AG20443 (cell line): ENCODE measurements around the gene IFI27L1.

Source experiments
- DNase-seq: peaks from one replicate; pipeline ENCODE4 v3.0.0; 2012; ENCODE audit warnings: low spot score, mixed read lengths

Gene IFI27L1

GRCh38 chr14:94114589-94115057, 33.5 kb downstream of the IFI27L1 start:
- no peak for DNase-seq

GRCh38 chr14:94115058-94115591, 34.0 kb downstream of the IFI27L1 start:
- peak; percentile 31 for DNase-seq

GRCh38 chr14:94115631-94116030, 34.5 kb downstream of the IFI27L1 start:
- no peak for DNase-seq

- no peak for DNase-seq
These were observed 35.6 kb downstream of the IFI27L1 start for GRCh38 chr14:94116701-94117100.

- DNase-seq, result no peak
These were observed 36.7 kb downstream of the IFI27L1 start for GRCh38 chr14:94117856-94118255.

- DNase-seq, result no peak
These were observed 38.0 kb downstream of the IFI27L1 start for GRCh38 chr14:94119071-94119470.

GRCh38 chr14:94120667-94121340, 39.7 kb downstream of the IFI27L1 start:
- peak; percentile 51 for DNase-seq

- DNase-seq, result no peak
These were observed 40.4 kb downstream of the IFI27L1 start for GRCh38 chr14:94121485-94121884.

GRCh38 chr14:94122438-94122837, 41.3 kb downstream of the IFI27L1 start:
- no peak for DNase-seq

- DNase-seq, result no peak
These were observed 42.2 kb downstream of the IFI27L1 start for GRCh38 chr14:94123296-94123695.

GRCh38 chr14:94123868-94124267, 42.8 kb downstream of the IFI27L1 start:
- DNase-seq, result no peak

GRCh38 chr14:94124582-94125377, 43.7 kb downstream of the IFI27L1 start:
- no peak for DNase-seq

GRCh38 chr14:94125659-94126418, 44.7 kb downstream of the IFI27L1 start:
- DNase-seq, result no peak

GRCh38 chr14:94126419-94126677, 45.2 kb downstream of the IFI27L1 start:
- no peak for DNase-seq

GRCh38 chr14:94126800-94127199, 45.7 kb downstream of the IFI27L1 start:
- no peak for DNase-seq

- DNase-seq, result no peak
These were observed 46.2 kb downstream of the IFI27L1 start for GRCh38 chr14:94127330-94127729.

GRCh38 chr14:94128216-94128839, 47.2 kb downstream of the IFI27L1 start:
- no peak for DNase-seq

GRCh38 chr14:94129111-94129757, 48.1 kb downstream of the IFI27L1 start, which contains the start of gene IFI27L2:
IFI27L2 (minus strand) TSS chr14:94129604; CDS start chr14:94129564, 40 bp downstream.
- peak; percentile 95 for DNase-seq

- DNase-seq, result peak; percentile 67
These were observed 48.8 kb downstream of the IFI27L1 start for GRCh38 chr14:94129758-94130414.

GRCh38 chr14:94132285-94132887, 51.3 kb downstream of the IFI27L1 start:
- peak; percentile 61 for DNase-seq

GRCh38 chr14:94135476-94135875, 54.4 kb downstream of the IFI27L1 start:
- DNase-seq, result no peak
